Measurements from ENCODE around the gene RNF130.

RNF130 gene

GRCh38 chr5:180056153-180056552, 15.4 kb downstream of the RNF130 start:
- DNase-seq (ENCODE audit: low read depth in 3 of 3) = no peak

- no peak for DNase-seq (ENCODE audit: low read depth in 3 of 3)
These were observed 17.3 kb downstream of the RNF130 start for GRCh38 chr5:180054226-180054625.

GRCh38 chr5:180053061-180053602, 18.4 kb downstream of the RNF130 start:
- DNase-seq (ENCODE audit: low read depth in 3 of 3) = no peak

- no peak for DNase-seq (ENCODE audit: low read depth in 3 of 3)
These were observed 19.2 kb downstream of the RNF130 start for GRCh38 chr5:180052211-180052818.

- DNase-seq (ENCODE audit: low read depth in 3 of 3) = no peak
These were observed 21.2 kb downstream of the RNF130 start for GRCh38 chr5:180050121-180050940.

- DNase-seq (ENCODE audit: low read depth in 3 of 3) = no peak
These were observed 22.4 kb downstream of the RNF130 start for GRCh38 chr5:180049185-180049548.

GRCh38 chr5:180047667-180048066, 23.9 kb downstream of the RNF130 start:
- DNase-seq (ENCODE audit: low read depth in 3 of 3) = no peak

GRCh38 chr5:180046656-180047055, 24.9 kb downstream of the RNF130 start:
- no peak for DNase-seq (ENCODE audit: low read depth in 3 of 3)

GRCh38 chr5:180045889-180046499, 25.6 kb downstream of the RNF130 start:
- no peak for DNase-seq (ENCODE audit: low read depth in 3 of 3)

- no peak for DNase-seq (ENCODE audit: low read depth in 3 of 3)
These were observed 28.2 kb downstream of the RNF130 start for GRCh38 chr5:180043377-180043776.

GRCh38 chr5:180041301-180042274, 30.0 kb downstream of the RNF130 start:
- DNase-seq (ENCODE audit: low read depth in 3 of 3) = no peak

- DNase-seq (ENCODE audit: low read depth in 3 of 3) = no peak
These were observed 31.0 kb downstream of the RNF130 start for GRCh38 chr5:180040287-180041214.

- DNase-seq (ENCODE audit: low read depth in 3 of 3) = no peak
These were observed 36.2 kb downstream of the RNF130 start for GRCh38 chr5:180035206-180035931.

- DNase-seq (ENCODE audit: low read depth in 3 of 3) = no peak
These were observed 37.0 kb downstream of the RNF130 start for GRCh38 chr5:180034564-180034963.

GRCh38 chr5:180027459-180028089, 44.0 kb downstream of the RNF130 start:
- no peak for DNase-seq (ENCODE audit: low read depth in 3 of 3)

- DNase-seq (ENCODE audit: low read depth in 3 of 3) = no peak
These were observed 44.7 kb downstream of the RNF130 start for GRCh38 chr5:180026734-180027458.

- no peak for DNase-seq (ENCODE audit: low read depth in 3 of 3)
These were observed 45.2 kb downstream of the RNF130 start for GRCh38 chr5:180026320-180026719.

- no peak for DNase-seq (ENCODE audit: low read depth in 3 of 3)
These were observed 49.7 kb downstream of the RNF130 start for GRCh38 chr5:180021900-180022299.

- DNase-seq (ENCODE audit: low read depth in 3 of 3) = no peak
These were observed 51.4 kb downstream of the RNF130 start for GRCh38 chr5:180020176-180020575.
